DMS 273 treated with DMSO at 0.1 percent for 48 hours (cell line): Measurements from ENCODE around the gene SH3BP5.

Experiments
- DNase-seq: peaks from one replicate; lab custom pipeline; 2025; lab: John Stamatoyannopoulos, UW

Gene SH3BP5

GRCh38 chr3:15325228-15325627, 7.2 kb downstream of the SH3BP5 start:
- no peak for DNase-seq

GRCh38 chr3:15324379-15324808, 8.0 kb downstream of the SH3BP5 start:
- DNase-seq = no peak

- DNase-seq = no peak
Observed at GRCh38 chr3:15323063-15323462, 9.3 kb downstream of the SH3BP5 start.

- no peak for DNase-seq
Observed at GRCh38 chr3:15321349-15321748, 11.0 kb downstream of the SH3BP5 start.

- DNase-seq = no peak
Observed at GRCh38 chr3:15319575-15319974, 12.8 kb downstream of the SH3BP5 start.

GRCh38 chr3:15319136-15319535, 13.2 kb downstream of the SH3BP5 start:
- no peak for DNase-seq

GRCh38 chr3:15318661-15319060, 13.7 kb downstream of the SH3BP5 start:
- no peak for DNase-seq

- DNase-seq = no peak
Observed at GRCh38 chr3:15316998-15317435, 15.4 kb downstream of the SH3BP5 start.

- no peak for DNase-seq
Observed at GRCh38 chr3:15315003-15315402, 17.4 kb downstream of the SH3BP5 start.

- DNase-seq = no peak
Observed at GRCh38 chr3:15314276-15314675, 18.1 kb downstream of the SH3BP5 start.

- DNase-seq = no peak
Observed at GRCh38 chr3:15313461-15313860, 18.9 kb downstream of the SH3BP5 start.

- DNase-seq = no peak
Observed at GRCh38 chr3:15312550-15312949, 19.8 kb downstream of the SH3BP5 start.

GRCh38 chr3:15310491-15311370, 21.7 kb downstream of the SH3BP5 start:
- no peak for DNase-seq

GRCh38 chr3:15309662-15310335, 22.6 kb downstream of the SH3BP5 start:
- no peak for DNase-seq

GRCh38 chr3:15307580-15307979, 24.8 kb downstream of the SH3BP5 start:
- no peak for DNase-seq

GRCh38 chr3:15306979-15307359, 25.4 kb downstream of the SH3BP5 start:
- DNase-seq = no peak

GRCh38 chr3:15305359-15305844, 27.0 kb downstream of the SH3BP5 start:
- DNase-seq = no peak

GRCh38 chr3:15303728-15304127, 28.7 kb downstream of the SH3BP5 start:
- DNase-seq = no peak

GRCh38 chr3:15303216-15303615, 29.2 kb downstream of the SH3BP5 start:
- no peak for DNase-seq

- no peak for DNase-seq
Observed at GRCh38 chr3:15301761-15302160, 30.6 kb downstream of the SH3BP5 start.

GRCh38 chr3:15300323-15301078, 31.9 kb downstream of the SH3BP5 start:
- peak; percentile 28 for DNase-seq

- DNase-seq = peak; percentile 81
Observed at GRCh38 chr3:15299036-15299435, 33.4 kb downstream of the SH3BP5 start.
